Ecto neural progenitor cell (in vitro differentiated cells): Measurements from ENCODE around the gene SNRNP25.

Experiments used
- DNase-seq: peaks from one replicate; pipeline ENCODE4 v3.0.0-alpha.2; 2018; ENCODE audit warnings: low spot score

SNRNP25 gene

DNA sequence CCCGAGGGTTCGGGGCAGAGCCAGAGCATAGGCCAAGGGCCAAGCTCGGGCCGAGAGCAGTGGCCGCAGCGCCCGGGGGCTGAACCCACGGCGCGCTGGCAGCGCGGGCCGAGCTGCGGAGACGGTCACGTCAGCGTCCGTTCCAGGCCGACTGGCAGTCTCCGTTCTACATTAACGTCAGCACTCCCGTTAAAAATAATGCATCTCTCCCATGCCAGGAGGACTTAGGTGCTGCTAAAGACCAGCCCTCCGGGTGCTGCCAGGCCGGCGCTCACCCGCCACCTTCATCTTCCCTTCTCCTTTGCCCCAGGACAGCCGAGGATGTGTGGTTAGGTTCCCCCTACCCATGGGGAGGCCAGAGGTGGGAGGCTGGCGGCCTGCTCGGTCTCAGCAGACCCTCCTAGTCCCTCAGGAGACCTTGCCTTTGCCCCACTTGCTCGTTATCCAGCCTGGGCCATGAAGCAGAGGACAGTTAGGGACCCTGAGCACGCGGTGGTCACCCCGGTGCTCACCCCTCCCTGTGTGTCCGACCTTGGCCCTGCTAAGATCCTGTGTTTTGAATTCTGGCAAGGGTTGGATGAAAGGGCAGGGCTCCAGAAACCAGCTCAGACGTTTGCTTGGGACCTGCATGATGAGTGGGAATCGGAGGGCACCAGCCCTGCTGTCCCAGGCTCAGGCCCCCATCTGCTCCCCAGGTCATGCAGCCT lies 25.0 kb downstream of the SNRNP25 start:
- no peak for DNase-seq

DNA sequence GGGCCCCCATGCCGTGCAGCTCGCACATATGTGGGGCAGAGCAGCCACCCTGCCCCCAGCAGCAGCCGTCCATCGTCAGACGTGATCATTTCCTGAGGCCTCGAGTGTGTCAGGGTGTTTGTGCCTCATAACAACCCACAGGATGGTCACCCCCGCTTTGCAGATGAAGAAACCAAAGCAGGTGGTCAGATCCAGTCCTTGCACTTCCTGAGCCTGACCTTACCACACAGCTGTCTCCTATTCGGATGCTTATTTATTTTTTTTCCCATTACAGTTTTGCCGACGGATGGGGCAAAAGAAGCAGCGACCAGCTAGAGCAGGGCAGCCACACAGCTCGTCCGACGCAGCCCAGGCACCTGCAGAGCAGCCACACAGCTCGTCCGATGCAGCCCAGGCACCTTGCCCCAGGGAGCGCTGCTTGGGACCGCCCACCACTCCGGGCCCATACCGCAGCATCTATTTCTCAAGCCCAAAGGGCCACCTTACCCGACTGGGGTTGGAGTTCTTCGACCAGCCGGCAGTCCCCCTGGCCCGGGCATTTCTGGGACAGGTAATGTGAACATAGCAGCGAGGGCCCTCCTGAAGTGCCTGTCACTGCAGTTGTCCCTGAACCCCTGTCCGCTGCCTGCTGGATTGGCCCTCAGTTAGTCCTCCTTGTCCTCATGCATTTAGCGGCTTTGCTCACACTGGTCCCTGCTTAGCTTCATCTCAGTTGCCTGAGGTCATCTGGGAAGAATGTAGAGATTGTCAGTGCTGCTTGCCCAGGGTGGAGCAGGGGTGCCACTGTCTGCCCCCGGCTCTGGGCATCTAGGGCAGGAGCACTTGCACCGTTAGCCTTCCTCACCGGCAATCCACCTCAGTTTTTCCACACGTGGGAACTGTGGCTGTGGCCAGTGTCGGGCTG lies 25.8 kb downstream of the SNRNP25 start:
- DNase-seq, result no peak

DNA sequence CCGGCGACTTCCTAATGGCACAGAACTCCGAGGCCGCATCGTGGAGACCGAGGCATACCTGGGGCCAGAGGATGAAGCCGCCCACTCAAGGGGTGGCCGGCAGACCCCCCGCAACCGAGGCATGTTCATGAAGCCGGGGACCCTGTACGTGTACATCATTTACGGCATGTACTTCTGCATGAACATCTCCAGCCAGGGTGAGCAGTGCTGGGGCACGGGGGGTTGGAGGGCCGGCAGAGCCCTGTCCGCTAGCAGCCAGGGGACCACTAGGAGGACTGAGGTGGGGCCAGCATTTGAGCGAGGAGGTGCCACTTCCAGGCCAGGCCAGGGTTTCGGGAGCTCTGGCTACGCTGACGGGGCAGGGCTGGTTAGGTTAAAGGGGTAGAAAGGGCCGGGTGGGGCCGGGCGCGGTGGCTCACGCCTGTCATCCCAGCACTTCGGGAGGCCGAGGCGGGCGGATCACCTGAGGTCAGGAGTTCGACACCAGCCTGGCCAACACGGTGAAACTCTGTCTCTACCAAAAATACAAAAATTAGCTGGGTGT lies 29.5 kb downstream of the SNRNP25 start:
- DNase-seq, result no peak

GRCh38 chr16:83781-84615 lies 30.4 kb downstream of the SNRNP25 start:
- no peak for DNase-seq

DNA sequence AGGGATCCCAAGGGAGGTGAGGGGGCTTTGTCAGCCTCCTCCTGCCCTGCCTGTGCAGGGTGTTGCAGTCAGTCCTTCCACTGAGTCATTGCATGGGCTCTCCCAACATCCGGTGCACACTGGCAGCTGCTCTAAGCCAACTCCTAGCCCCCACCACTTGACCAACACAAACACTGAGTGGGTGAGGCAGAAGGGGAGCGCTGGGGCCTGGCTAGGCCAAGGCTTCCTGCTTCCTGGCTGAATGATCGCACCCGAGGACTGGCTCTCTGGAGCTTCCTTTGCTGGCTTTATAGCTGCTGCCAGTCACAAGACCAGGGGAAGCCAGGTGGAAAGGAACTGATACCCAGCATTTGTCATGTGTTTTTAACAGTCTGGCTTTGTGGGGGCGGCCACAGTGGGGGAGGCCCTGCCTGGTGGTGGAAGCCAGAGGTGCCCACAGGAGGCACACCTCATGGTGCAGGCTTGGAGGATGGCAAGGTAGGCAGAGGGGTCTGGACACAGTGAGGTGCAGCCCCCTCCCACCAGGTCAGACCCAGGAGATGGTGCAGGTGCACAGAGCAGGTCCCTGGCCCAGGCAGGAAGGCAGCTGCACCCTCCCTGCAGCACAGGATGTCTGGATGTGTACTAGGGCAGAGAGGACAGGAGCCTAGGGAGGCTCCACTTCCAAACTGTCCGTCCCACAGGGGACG lies 31.2 kb downstream of the SNRNP25 start:
- no peak for DNase-seq

- no peak for DNase-seq
Observed at GRCh38 chr16:85407-85782, 31.8 kb downstream of the SNRNP25 start.

DNA sequence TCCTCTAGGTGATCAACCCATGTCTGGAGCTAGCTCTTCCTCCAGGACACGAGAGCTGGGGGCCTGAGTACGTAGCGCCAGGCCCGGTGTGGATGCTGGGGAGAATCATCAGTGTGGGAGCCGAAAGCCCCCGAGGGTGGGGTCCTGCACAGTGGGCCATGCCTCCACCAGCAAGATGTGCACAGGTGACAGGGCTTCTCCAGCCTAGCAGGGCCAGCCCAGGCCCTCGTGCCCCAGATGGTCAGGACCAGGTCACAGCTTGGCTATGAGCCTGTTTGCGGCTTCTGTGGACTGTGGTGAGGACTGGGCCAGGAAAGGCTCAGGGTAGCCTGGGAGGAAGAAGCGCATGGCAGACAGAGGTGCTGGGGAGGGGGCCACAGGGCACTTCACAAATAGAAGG lies 32.2 kb downstream of the SNRNP25 start:
- no peak for DNase-seq

DNA sequence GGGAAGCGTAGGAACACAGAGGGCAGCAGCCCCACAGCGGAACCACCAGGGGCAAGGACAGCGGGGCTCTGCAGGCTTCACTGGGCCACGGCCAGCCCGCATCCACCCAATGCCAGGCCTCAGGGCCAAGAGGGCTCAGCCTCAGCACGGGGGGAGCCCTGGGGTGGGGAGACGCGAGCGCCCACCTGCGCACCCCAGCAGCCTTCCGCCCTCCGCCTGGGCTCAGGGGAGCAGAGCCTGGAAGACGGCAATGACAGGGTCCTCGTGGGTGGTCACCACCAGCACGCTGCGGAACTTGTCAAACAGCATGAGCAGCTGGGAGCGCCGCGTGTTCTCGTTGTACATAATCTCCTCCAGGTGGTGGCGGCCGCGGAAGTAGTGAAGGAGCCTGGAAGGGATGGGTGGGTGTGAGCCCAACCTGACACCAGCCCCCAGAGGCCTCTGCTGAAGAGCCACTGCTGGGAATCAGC lies 32.9 kb downstream of the SNRNP25 start:
- no peak for DNase-seq

DNA sequence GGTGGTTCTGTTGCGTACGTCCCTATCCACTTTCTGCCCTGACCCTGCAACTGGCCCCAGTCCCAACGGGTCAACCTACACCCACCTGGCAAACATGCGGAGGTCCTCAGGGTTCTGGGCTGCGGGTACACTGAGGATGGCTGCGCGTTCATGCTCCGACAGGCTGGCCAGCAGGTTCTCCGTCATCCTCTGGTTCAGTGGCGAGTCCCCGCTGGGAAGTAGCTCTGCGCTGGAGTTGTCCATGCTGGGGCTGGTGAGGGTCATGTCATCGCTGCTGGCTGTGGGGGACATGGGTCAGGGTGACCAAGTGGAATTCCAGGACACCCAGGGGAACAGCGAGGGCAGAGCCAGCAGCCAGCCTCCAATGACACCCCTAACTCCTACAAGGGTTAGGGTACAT lies 35.0 kb downstream of the SNRNP25 start:
- no peak for DNase-seq

GRCh38 chr16:89391-90302 lies 36.0 kb downstream of the SNRNP25 start:
- DNase-seq, result no peak

- no peak for DNase-seq
Observed at GRCh38 chr16:91484-91883, 37.9 kb downstream of the SNRNP25 start.

GRCh38 chr16:92431-93339 lies 39.1 kb downstream of the SNRNP25 start:
- DNase-seq, result no peak

DNA sequence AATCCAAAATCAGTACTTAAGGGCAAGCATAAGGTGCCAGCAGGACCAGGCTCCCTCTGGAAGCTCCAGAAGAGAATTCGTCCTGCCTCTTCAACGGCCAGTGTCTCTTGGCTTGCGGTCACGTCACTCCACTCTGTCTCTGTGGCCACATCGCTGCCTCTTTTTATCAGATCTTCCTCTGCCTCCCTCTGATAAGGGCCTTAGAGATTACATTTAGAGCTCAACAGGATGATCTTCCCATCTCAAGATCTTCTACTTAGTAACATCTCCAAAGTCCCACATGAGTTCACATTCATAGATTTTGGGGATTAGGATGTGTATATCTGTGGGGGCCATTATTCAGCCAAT lies 41.3 kb downstream of the SNRNP25 start:
- DNase-seq, result no peak

GRCh38 chr16:96935-97381 lies 43.3 kb downstream of the SNRNP25 start:
- DNase-seq, result peak; percentile 95

GRCh38 chr16:97822-98221 lies 44.2 kb downstream of the SNRNP25 start:
- no peak for DNase-seq

GRCh38 chr16:100989-101388 lies 47.4 kb downstream of the SNRNP25 start:
- DNase-seq, result no peak

- no peak for DNase-seq
Observed at GRCh38 chr16:101586-101985, 48.0 kb downstream of the SNRNP25 start.

DNA sequence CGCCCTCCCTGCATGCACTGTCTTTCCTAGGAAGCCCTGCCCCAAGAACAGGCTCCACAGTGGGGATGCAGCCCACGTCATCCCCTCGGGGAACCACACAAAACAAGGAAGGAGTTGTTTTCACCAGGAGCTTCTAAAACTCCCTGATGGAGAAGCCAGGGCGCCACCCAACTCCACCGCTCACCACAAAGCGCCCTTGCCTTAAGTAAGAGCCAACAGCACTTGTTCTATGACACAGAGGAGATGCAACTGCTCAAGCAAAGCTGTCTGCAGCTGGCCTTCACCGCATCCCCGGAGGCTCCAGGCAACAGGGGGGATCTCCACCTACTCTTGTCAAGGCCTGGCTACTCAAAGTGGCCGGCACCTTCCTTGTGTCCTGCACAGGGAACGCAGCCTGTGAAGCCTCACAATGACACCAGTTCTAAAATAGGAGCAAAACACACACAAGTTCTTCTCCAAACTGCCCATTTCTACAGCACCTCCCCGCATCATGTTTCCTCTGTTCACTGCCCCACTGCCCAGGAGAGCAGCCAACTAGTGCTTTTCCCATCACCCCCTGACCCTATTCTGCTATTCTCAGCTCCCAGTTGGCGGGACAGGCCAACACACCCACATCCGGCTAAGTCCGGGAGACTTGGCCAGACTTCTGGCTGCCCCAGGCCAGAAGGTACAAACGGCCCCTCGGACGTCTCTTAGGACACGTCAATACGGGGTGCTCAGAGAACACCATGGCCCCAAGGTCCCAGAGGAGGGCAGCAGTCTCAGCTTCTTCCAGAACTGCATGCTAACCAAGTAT lies 48.6 kb downstream of the SNRNP25 start:
- no peak for DNase-seq

DNA sequence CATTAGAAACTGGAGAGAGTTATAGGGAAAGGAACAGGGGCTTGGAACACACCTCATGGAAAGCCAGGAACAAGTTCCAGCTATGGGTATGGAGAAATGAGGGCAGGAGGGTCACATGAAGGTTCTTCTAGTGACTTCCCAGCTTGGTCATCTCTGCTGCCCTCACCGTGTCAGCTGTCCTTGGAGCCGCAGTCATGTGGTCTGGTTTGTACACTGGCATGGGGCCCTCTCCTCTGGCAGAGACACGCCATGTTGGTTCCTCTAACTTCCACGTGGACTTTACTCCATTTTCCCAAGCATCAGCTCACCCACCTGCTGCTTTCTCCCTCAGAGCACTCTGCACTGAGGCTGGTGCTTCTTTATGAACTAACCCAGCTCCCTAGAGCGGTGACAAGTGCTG lies 50.7 kb downstream of the SNRNP25 start:
- no peak for DNase-seq
